Transverse colon (tissue), 4 donors: ENCODE data around the gene NTHL1. TPM values are rescaled to one million over a fixed set of nuclear protein-coding genes. Genes with fewer than 3 reads are reported as not detected.

Experiments
- DNase-seq: peaks from one replicate; pipeline ENCODE4 v3.0.0-alpha.2; 2019
- H3K27ac ChIP-seq, 4 donors: fragments of 200-600 bp; sonication (generic); 2 replicates each; pipeline ENCODE4 v1.5.1; 2016 to 2018; ENCODE audit warnings: inconsistent platforms in 4 of 4
- H3K27me3 ChIP-seq: fragments of 200-600 bp; sonication (generic); 2 replicates; pipeline ENCODE4 v1.5.1; 2017; ENCODE audit warnings: inconsistent platforms
- H3K36me3 ChIP-seq, 4 donors: fragments of 200-600 bp; sonication (generic); 2 replicates each; pipeline ENCODE4 v1.5.1; 2017 to 2019; ENCODE audit warnings: inconsistent platforms in 4 of 4
- H3K4me1 ChIP-seq, 4 donors: fragments of 200-600 bp; sonication (generic); 2 replicates each; pipeline ENCODE4 v1.5.1; 2017 to 2020; ENCODE audit warnings: inconsistent platforms in 4 of 4
- H3K4me3 ChIP-seq, 4 donors: fragments of 200-600 bp; sonication (generic); 1 replicate in 1 of 4; 2 replicates in 3 of 4; pipeline versions ENCODE4 v1.5.1 to v1.6.1; 2017 to 2019; ENCODE audit warnings: inconsistent platforms in 4 of 4
- H3K9me3 ChIP-seq, 2 donors: fragments of 200-600 bp; sonication (generic); 2 replicates each; pipeline ENCODE4 v1.5.1; 2017 to 2019; ENCODE audit warnings: inconsistent platforms in 2 of 2
- CTCF ChIP-seq, 5 experiments: fragments of 200-600 bp in 3 of 5; fragments of 450-650 bp in 2 of 5; sonication (generic) in 3 of 5; IDR thresholded peaks; 1 replicate in 2 of 5; 2 replicates in 3 of 5; pipeline ENCODE4 v1.5.1; 2016 to 2017; ENCODE audit warnings: antibody characterized with exemption in 5 of 5, inconsistent platforms in 3 of 5, mild to moderate bottlenecking in 2 of 5, moderate library complexity in 1 of 5
- EP300 ChIP-seq: sonication (generic); formaldehyde crosslinking; IDR thresholded peaks from one replicate; pipeline ENCODE4 v1.6.1; 2017; ENCODE audit warnings: antibody characterized with exemption, low read depth
- POLR2A ChIP-seq: fragments of 450-650 bp; IDR thresholded peaks from one replicate; pipeline ENCODE4 v1.6.1; 2016; ENCODE audit warnings: antibody characterized with exemption, mild to moderate bottlenecking, moderate library complexity
- POLR2AphosphoS5 ChIP-seq, 3 donors: sonication (generic); formaldehyde crosslinking; IDR thresholded peaks; one replicate each; pipeline ENCODE4 v1.6.1; 2016; ENCODE audit warnings: antibody characterized with exemption in 3 of 3
- WGBS, 2 donors: methylation state at CpG; one replicate each; pipeline ENCODE4 v1.1.5; 2018; ENCODE audit warnings: low coverage in 1 of 2; 5-methylcytosine and 5-hydroxymethylcytosine counted together
- in situ Hi-C, 4 donors: fragments of 200-750 bp; cut with MboI; loops; one replicate each; pipeline versions ENCODE4 v1.15.0 to v1.15.1; 2017; ENCODE audit warnings: low sequenced_read_pairs in 3 of 4, low pct_ligation_motif_present in 1 of 4, low pct_unique_long_range_greater_than_20kb in 1 of 4
- intact Hi-C: fragments of 100-400 bp; cut with DNase I; formaldehyde crosslinking; loops from one replicate; pipeline ENCODE4 v1.15.1; 2023; ENCODE audit warnings: low total_unique reads
- total RNA-seq, 4 donors: library from RNA; depleted of rRNA; stranded (reverse); fragments of >200 nt; gene quantifications; one replicate each; pipeline ENCODE4 v1.1.0, GENCODE V29; 2016

Gene NTHL1
- total RNA-seq, 4 donors from 2014 or later, result 12.7 to 32.9 (median 23.2) TPM

GRCh38 chr16:2048116-2048543 lies 496 bp upstream of the NTHL1 start:
- H3K27me3 ChIP-seq, result no peaks in the 10 kb centered on the region
- H3K36me3 ChIP-seq, result peaks cover 0 to under 1% (median 0%) of the 10 kb centered on the region in 4 donors
- H3K4me1 ChIP-seq, result peaks cover 25 to 47% (median 41%) of the 10 kb centered on the region in 4 donors
- H3K9me3 ChIP-seq, result no peaks in the 10 kb centered on the region
- intact Hi-C loops (loop anchor here (10.0 kb wide), 1 partner anchor 1613 kb away; no protein-coding TSS in a partner anchor), in situ Hi-C loops (no loop called here)
- peak overlapping the region; percentile 71 to 97 (median 76) for H3K4me3 ChIP-seq
- no peak for TF ChIP-seq EP300
- no peak for TF ChIP-seq POLR2A
- TF ChIP-seq CTCF (IDR thresholded peaks at IDR 0.05), result no peak
- TF ChIP-seq POLR2AphosphoS5 (IDR thresholded peaks at IDR 0.05), result no peak
- DNase-seq, result peak; percentile 41
- WGBS, 2 donors, result 0 to 1% methylated on average over 3 to 26 of the region's 30 CpGs
- peak overlapping the region; percentile 86 to 92 (median 88) for H3K27ac ChIP-seq

- peak in 2 of 3 donors; percentile 63 to 73 for TF ChIP-seq POLR2AphosphoS5 (IDR thresholded peaks at IDR 0.05)
- peak; percentile 61 for TF ChIP-seq POLR2A
- TF ChIP-seq CTCF (IDR thresholded peaks at IDR 0.05), result no peak
- DNase-seq, result no peak
- Histone ChIP-seq H3K36me3 (no peaks in the 10 kb centered on the region), H3K4me1 (peaks cover 35 to 60% (median 52%) of the 10 kb centered on the region in 4 donors), H3K9me3 (no peaks in the 10 kb centered on the region), H3K27ac (peak overlapping the region; percentile 86 to 92 (median 88)), H3K27me3 (no peaks in the 10 kb centered on the region), H3K4me3 (peak overlapping the region; percentile 71 to 97 (median 76))
- intact Hi-C loops, result loop anchor here (10.0 kb wide), 1 partner anchor 1612 kb away; no protein-coding TSS in a partner anchor
- WGBS, 2 donors, result 9% methylated on average over 8 of the region's 8 CpGs; no CpG with 5 or more reads in 1 of the 2 donors
- in situ Hi-C loops, result no loop called here
Observed at GRCh38 chr16:2046893-2047329, 723 bp downstream of the NTHL1 start.

GRCh38 chr16:2045965-2046892 lies 1.4 kb downstream of the NTHL1 start:
- Histone ChIP-seq H3K27ac (peak overlapping the region; percentile 86 to 92 (median 88)), H3K36me3 (no peaks in the 10 kb centered on the region), H3K27me3 (no peaks in the 10 kb centered on the region), H3K9me3 (no peaks in the 10 kb centered on the region), H3K4me3 (peak overlapping the region in 1 of 4 donors; percentile 71), H3K4me1 (peaks cover 40 to 66% (median 59%) of the 10 kb centered on the region in 4 donors)
- 77% methylated on average over 21 of the region's 21 CpGs; no CpG with 5 or more reads in 1 of the 2 donors for WGBS, 2 donors
- in situ Hi-C loops, result no loop called here
- intact Hi-C loops, result loop anchor here (10.0 kb wide), 1 partner anchor 1611 kb away; no protein-coding TSS in a partner anchor
- TF ChIP-seq POLR2A (no peak), CTCF (IDR thresholded peaks at IDR 0.05) (no peak), POLR2AphosphoS5 (IDR thresholded peaks at IDR 0.05) (no peak), EP300 (no peak)
- DNase-seq, result no peak

- Histone ChIP-seq H3K4me1 (peaks cover 56 to 83% (median 75%) of the 10 kb centered on the region in 4 donors), H3K36me3 (no peaks in the 10 kb centered on the region), H3K27ac (peak overlapping the region; percentile 76 to 87 (median 82)), H3K9me3 (no peaks in the 10 kb centered on the region), H3K4me3 (no peak overlapping the region), H3K27me3 (no peaks in the 10 kb centered on the region)
- WGBS, 2 donors, result 69 to 87% methylated on average over 7 to 12 of the region's 22 CpGs
- intact Hi-C loops (loop anchor here (10.0 kb wide), 1 partner anchor 1610 kb away; no protein-coding TSS in a partner anchor), in situ Hi-C loops (no loop called here)
- peak; percentile 33 for DNase-seq
- TF ChIP-seq POLR2A (no peak), POLR2AphosphoS5 (IDR thresholded peaks at IDR 0.05) (no peak), EP300 (no peak), CTCF (IDR thresholded peaks at IDR 0.05) (no peak)
Observed at GRCh38 chr16:2044541-2044940, 3.1 kb downstream of the NTHL1 start.
